NCI-H2107 treated with DMSO at 0.1 percent for 48 hours (cell line): ENCODE results near the gene PKD1L1.
"Not testable (repeated sequence)": the region's sequence is repeated elsewhere in the genome, so short reads cannot be mapped to it uniquely, and the experiment has no call there.

Source experiments
- DNase-seq: peaks from one replicate; lab custom pipeline; 2025; ENCODE audit not compliant: unreplicated experiment; lab: John Stamatoyannopoulos, UW

Gene PKD1L1

GRCh38 chr7:47795631-47796030 is 152.6 kb downstream of the PKD1L1 start:
- no peak for DNase-seq

- DNase-seq = not testable (repeated sequence)
These were observed 153.1 kb downstream of the PKD1L1 start for GRCh38 chr7:47795126-47795525.

GRCh38 chr7:47794016-47794415 is 154.2 kb downstream of the PKD1L1 start:
- no peak for DNase-seq

- DNase-seq = not testable (repeated sequence)
These were observed 155.1 kb downstream of the PKD1L1 start for GRCh38 chr7:47793186-47793585.

DNA sequence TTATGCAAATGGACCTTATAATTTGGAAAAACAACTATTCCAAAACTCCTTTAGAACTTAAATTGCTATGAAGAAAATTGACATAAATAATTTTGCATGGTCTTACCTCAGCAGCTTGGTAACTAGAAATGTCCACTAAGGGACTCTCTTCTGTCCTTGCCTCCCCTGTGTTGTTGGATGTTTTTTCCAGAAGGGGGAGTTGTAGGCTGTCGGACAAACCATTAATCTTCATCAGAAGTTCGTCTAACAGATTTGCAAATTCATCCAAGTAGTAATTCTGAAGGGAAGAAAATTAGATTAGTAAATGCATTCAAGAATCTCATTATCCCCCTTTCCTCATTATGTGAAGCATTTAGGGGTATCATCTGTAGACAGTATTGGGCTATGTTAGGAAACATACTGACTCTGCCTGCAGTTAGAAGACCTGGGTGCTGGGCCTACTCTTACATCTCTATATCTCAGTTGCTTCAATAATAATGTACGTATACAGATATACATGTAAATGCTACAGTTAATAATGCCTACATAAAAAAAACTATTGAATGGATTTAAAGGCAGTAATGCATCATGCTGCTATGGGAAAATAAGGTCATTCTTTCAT is 155.6 kb downstream of the PKD1L1 start:
- DNase-seq = no peak

- no peak for DNase-seq
These were observed 156.6 kb downstream of the PKD1L1 start for GRCh38 chr7:47791682-47792081.

- no peak for DNase-seq
These were observed 160.2 kb downstream of the PKD1L1 start for GRCh38 chr7:47788083-47788482.

- DNase-seq = no peak
These were observed 160.8 kb downstream of the PKD1L1 start for GRCh38 chr7:47787249-47788069.

DNA sequence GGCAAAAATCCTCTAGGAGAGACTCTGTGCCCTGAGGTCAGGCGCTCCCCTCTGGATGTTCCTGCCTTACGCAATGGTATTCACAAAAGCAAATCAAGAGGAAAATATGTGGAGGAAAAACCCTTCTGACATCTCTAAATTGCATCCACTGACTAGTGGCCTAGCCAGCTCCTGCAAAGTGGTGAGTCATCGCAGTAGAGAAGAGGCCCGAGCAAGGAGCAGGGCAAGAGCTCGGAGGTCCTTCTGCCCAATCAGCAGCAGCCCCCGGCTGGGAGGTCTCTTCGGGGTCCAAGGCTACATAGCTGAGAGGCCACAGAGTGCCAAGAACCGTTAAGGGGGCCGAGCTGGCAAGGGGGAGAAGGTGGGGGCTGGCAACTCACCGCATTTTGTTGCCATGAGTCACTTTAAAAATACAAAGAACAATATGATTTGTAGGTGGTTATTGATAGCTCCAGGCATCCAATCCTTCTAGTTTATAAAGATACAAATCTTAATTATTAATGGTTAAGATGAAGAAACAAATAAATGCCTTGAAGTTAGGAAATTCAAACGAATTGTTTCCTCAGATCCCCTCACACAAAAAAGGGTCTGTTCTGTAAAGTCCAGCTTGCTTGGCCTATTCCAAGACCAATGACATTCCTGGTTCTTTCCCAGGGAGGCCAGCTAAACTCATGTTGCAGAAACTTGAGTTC is 161.6 kb downstream of the PKD1L1 start:
- DNase-seq = no peak

GRCh38 chr7:47785923-47786556 is 162.2 kb downstream of the PKD1L1 start:
- no peak for DNase-seq

DNA sequence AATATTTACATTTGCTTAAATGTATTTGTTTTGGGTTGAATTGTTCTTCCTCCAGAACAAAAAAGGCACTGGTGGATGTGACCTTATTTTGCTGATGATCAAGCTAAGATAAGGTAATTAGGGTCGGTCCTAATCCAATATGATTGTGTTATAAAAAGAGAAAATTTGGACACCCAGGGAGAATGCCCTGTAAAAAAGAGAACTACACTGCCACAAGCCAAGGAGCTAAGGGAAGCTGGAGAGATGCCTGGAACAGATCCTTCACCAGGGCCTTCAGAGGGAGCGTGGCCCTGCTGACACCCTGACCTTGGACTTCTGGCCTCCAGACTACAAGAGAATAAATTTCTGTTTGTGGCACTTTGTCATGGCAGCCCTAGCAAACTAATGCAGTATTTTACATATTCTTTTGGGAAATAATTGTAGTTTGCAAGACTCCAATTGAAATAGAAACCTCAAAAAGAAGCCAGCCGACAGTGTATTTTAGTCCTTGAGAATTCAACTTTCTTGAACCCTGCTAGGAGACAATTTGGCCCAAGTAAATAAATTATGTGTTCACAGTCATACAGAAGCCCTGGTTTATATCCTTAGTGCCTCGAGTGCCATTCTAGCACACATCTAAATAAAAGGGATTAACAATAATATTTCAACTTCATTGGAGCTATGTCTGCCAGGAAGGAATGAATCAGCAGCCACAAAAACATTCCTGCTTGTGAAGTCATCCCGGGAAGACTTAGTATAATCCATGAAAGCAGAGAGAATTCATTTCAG is 164.6 kb downstream of the PKD1L1 start:
- no peak for DNase-seq

DNA sequence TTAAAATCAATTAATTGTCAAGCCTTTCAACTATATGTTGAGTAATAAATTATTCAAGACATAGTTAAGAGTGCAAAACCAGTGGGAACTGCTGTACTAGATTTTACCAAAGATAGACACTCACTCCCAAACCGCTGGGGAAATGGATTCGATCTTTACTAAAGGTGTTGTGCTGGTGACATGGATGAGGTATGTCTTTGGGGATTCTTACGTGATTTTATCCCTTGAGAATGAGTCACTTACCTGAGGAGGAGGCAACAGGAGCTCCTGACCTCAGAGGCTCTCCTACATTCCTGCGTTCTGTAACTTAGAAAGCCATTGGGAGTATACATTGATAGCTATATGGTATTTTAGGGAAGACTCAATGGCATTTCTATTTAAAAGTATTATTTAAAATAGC is 165.5 kb downstream of the PKD1L1 start:
- DNase-seq = no peak

- no peak for DNase-seq
These were observed 166.2 kb downstream of the PKD1L1 start for GRCh38 chr7:47782022-47782421.

- DNase-seq = no peak
These were observed 167.7 kb downstream of the PKD1L1 start for GRCh38 chr7:47780555-47780954.

DNA sequence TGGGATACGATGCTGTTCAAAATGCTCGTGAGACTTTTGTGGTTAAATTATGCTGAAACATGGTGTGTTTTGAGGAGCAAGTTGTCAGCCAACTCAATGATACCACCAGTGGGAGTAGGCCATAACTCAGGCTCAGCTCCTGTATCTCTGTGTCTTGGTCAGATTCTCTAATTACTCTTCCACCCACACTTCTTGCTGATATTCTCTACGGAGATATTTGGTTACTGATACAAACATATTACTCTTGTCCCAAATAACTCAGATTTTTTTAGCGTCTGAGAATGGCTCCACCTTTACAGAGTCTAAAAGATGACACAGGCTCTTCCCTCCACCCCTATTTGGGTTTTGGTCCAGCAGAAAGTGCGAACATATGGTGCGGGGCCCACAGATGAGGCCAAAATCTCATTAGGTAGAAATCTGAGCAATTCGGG is 168.9 kb downstream of the PKD1L1 start:
- DNase-seq = no peak

DNA sequence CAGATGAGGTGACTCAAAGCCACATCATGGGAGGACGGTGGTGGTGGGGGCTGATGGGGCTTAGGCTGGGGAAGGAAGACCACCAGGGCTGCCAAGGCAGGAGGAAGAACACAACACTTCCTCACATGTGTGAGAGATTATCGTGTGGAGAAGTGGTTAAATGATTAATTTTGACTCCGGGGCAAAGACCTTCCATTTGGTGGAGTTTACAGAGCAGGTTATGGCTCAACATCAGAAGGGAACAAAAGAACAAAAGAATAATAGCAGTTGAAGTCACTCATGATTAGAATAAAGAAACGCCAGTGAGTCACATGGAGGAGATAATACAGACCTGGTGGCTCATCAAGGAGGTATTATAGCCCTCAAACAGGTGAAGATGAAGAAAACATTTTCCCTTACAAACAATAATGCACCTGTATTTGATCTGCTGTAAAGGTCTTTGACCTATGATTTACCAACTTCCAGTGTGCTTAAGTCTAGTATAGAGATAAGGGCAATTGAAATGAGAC is 170.1 kb downstream of the PKD1L1 start:
- no peak for DNase-seq

GRCh38 chr7:47777531-47778152 is 170.6 kb downstream of the PKD1L1 start:
- no peak for DNase-seq

DNA sequence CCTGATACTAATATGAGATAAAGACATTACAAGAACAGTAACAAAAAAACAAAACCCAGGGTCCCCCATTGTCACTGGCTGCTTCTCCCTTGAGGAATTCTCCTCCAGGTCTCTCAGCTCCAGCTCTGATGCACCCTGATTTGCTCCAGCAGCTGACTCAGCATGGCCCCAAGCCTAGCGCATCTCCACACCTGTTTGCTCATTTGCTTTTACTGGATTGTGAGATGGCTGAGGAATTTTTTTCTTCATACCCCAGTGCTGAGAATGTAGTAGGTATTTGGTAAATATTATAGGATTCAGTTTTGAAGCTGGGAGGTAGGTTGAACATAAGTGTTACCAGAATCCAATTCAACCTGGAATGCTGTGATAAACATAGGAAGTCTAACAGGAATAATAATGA is 171.9 kb downstream of the PKD1L1 start:
- DNase-seq = no peak

GRCh38 chr7:47775238-47775637 is 173.0 kb downstream of the PKD1L1 start:
- DNase-seq = no peak

DNA sequence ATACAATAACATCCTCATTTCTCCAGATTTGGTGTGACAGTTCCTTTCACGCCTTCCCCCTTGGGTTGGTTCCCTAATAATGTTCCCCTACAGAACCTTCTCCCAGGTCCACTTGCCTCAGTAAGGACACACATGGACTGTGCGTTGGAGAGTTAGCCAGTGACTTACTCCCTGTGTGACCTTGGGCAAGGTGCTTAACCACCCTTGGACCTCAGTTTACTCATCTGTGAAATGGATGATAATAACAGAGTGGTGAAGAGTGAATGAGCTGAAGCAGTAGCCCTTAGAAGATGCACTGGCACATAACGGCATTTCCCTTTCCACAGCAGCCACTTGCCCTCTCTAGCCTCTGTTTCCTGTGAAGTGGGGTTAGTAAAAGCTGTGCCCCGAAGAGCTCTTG is 175.8 kb downstream of the PKD1L1 start:
- no peak for DNase-seq
